Islet of Langerhans (tissue), 1 donor: ENCODE results near the gene ADAMTS2.

ENCODE experiments used
- FAIRE-seq: peaks from one replicate; lab custom pipeline; 2011; peaks lifted over from hg19 to GRCh38; lab: Jason Lieb, UNC

Gene ADAMTS2

DNA sequence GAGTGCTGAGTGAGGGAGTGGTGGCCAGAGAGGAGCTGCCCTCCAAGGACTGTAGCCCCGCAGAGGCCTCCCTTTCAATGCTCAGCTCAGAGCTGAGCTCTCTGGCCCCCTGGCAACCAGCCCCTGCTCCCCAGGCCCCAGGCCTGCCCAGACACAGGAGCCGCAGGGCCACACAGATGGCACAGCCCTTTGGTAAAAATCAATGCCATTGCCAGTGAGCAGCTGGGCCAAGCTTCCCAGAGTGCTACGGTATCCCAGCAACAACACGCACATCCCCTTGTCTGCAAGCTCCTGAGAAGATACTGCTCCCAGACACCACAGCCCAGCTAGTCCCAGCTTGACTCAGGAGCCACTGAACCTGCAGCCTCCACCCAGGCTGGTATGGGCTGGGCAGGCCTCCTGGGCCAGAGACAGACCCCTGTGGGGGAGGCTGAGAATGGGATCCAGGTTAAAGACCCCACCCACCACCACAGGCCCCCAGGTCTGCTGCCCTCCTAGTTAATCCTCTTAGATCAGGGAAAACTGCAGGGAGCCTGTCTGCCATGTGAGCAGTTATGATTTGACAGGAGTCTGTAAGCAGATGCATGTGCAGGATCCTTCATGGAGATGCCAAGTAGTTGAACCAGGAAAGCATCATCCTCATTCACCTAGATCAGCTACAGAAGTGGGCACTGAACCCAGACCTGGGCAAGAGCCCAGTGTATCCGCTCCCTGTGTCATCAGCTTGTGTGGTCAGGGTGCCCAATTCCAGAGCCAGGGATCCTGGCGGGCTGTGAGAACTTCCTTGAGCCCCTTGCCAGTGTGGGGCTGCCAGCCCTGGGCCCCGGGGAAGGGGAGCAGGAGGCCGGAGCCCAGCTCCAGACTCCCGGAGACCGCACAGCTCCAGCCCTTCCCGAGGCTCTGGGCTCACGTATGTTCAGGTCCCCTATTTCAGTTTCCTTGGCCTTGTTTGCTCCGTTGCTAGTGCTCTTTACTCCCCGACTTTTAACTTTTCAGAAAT lies 26.7 kb upstream of the ADAMTS2 start:
- FAIRE-seq, result peak; percentile 88

GRCh38 chr5:179371121-179371510 lies 25.9 kb upstream of the ADAMTS2 start:
- FAIRE-seq, result no peak

DNA sequence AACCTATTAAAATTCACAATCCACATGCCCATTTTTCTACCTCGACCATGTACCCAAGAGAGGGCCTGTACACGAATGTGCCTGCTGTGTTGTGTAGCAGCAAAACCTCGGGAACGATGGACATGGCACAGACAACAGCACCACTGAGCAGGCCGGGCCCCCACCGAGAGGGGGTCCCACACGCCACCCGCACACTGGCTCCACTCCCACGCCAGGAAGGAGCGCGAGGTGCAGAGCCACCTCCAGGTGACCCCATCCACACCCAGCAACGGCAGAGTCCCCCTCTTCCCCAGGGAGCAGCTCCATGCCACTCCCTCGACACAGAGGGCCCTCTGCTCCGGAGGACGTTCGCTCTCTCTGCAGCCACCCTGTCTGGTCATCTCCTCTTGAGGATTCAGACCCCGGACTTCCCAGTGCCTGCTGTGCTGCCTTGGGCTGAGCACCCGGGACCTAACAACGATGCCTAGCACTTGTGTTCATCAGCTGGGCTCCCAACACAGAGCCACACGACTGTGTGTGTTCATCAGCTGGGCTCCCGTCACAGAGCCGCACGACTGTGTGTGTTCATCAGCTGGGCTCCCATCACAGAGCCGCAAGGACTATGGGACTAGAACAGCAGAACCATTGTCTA lies 25.3 kb upstream of the ADAMTS2 start:
- FAIRE-seq, result no peak

DNA sequence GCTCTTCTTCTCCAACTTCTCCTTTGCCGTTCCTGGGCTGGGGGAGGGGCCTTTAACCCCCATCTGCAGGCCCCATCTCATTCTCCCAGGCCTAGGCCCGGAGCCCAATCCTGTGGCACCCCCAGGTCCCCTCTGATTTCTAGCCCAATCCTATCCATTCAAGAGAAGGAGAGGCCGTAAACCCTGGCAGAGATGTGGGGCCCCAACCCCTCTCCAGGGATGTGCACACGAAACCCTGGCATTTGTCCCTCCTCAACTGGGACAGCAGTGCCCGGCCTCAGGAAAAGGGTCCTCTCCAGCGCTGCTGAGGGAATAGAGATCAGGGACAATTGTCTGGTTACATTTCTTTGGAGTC lies 24.2 kb upstream of the ADAMTS2 start:
- no peak for FAIRE-seq

- FAIRE-seq, result no peak
Observed at GRCh38 chr5:179368806-179369529, 23.7 kb upstream of the ADAMTS2 start.

- no peak for FAIRE-seq
Observed at GRCh38 chr5:179368126-179368805, 23.0 kb upstream of the ADAMTS2 start.

DNA sequence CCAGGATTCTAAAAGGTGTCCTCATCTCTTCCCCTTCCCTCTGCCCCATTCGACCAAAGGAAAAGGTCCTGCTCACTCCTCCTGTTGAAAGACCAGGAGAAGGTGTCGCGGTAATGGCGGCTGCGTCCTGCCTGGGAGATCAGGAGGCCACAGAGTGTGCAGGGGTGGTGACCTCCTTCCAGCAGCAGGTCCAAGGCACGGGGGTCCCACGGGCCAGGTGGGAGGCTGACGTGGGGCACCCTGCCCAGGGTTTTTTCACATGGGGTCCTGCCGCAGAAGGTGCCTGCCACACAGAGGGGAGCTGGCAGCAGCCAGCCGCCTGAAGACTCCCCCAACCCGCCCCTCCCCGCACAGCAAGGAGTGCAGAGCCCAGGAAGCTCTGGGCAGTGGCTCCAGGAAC lies 22.2 kb upstream of the ADAMTS2 start:
- FAIRE-seq, result no peak

DNA sequence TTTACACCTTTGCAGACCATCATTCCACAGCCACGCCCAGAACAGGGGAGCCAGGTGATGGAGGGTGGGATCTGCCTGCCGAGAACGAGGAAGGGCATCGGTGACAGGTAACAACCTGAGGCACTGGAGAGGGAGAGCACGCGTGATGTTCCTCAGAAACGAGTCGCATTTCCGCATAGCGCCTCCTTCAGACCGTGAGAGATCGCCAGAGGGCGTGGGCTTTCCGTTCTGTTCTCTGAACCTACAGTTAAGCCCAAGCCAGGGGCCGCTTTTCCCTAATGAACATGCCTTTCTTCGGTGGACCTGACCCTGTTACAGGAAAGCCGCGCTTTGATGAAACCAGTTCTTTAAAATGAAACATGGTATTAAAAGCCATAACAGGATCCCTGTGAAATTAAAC lies 17.1 kb upstream of the ADAMTS2 start:
- no peak for FAIRE-seq

DNA sequence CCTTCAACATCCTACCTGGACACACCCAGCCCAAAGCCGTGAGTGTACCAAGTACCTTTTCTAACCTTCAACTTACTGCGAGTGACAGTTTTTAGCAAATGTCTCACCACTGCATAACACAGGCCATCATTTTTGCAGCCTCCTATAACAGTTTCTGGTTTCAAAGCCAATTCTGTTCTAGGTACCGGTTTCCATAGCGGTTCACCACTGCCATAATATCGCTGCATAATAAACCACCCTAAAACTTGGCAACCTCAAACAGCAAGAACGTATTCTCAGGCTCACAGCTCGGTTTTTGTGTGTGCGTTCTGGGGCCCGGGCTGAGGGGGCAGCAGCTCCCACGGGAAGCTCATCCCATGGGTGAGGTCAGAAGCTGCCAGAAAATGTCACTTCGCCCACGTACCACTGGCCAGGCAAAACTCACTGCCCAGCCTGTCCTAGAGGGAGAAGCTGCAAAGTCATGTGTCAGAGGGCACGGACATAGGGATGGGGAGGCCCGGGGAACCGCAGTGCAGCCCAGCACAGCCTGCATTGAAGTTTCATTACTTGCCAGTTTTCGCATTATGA lies 15.9 kb upstream of the ADAMTS2 start:
- no peak for FAIRE-seq

DNA sequence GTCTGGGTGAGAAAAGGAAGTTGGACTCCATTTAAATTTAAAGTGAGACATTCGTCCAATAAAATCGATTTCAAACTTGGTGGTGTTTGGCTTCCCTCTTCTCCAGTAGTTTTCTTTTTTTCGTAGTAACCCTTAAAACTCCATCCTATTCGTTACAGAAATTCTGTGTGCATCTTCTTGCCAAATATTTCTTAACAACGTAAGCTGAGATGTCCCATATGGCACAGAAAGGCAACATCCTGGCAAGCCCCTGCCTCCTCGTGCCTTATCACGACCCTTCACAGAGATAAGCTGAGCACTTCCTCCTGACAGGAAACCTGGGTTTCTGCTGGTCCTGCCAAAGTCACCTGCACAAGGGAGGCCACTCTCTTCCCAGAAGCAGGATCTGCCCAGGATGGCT lies 11.8 kb upstream of the ADAMTS2 start:
- FAIRE-seq, result no peak

- no peak for FAIRE-seq
Observed at GRCh38 chr5:179355976-179356974, 11.0 kb upstream of the ADAMTS2 start.

DNA sequence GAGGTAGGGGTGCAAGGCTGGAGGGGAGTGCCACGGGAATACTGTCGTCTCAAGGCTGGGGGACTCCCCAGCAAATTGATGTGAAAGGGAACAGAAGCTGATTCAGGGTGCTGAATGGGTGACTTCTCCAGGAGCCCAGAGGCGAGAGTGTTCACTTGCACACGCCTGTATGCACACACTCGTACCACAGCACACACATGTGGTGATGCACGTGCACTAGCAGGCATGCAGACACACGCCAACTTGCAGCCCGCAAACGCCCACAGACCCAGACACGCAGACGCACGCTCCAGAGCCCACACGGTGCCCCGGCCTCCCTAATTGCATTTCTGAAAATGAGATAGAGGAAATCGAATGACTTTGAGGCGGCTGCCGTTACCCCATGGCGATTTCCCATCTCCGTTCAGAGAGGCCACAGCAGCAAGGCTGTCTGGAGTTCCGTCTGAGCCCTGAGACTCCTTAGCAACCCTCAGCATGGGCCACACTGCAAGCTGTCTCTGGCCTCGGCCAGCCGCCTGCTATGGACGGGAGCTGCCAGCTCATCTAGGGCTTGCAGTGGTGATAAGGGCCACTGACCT lies 9.1 kb upstream of the ADAMTS2 start:
- no peak for FAIRE-seq

- FAIRE-seq, result no peak
Observed at GRCh38 chr5:179348843-179349242, 3.6 kb upstream of the ADAMTS2 start.

DNA sequence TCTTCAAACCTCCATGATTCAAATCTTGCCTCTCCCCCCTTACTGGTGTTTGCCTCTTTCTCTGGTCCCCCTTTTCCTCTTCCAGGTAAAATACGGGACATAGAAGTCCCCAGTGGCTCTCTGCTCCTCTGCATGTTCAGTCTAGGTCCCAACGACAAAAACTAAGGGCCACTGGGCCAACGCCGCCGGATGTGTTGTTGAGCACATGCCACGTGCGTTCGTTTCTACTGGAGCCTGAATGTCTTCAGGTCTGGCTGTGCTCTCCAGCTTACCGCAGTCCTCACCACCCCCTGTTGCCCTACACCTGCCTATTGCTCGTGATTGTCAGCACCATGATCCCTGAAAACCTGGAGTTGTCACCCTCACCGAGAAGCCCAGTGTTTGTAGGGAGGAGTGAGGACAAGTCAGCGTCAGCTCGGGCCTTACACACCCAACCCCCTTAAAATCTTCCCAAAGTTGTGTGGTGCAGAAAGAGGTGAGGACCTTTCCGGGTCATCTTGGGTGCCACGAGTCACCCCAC lies 2.8 kb upstream of the ADAMTS2 start:
- FAIRE-seq, result no peak

GRCh38 chr5:179347581-179347980 lies 2.3 kb upstream of the ADAMTS2 start:
- FAIRE-seq, result no peak

- FAIRE-seq, result no peak
Observed at GRCh38 chr5:179346875-179347274, 1.6 kb upstream of the ADAMTS2 start.

- no peak for FAIRE-seq
Observed at GRCh38 chr5:179346401-179346800, 1.1 kb upstream of the ADAMTS2 start.

DNA sequence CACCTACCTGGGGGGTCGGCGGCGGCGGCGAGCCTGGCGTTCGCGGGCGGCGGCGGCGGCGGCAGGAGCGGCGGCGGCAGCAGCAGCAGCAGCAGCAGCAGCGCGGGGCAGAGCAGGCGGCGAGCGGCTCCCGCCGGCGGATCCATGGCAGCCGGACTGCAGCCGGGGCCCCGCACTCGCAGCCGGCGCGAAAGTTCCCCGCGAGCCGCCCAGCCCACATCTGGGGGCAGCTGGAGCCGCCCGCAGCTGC lies 153 bp downstream of the ADAMTS2 start:
- FAIRE-seq, result no peak

DNA sequence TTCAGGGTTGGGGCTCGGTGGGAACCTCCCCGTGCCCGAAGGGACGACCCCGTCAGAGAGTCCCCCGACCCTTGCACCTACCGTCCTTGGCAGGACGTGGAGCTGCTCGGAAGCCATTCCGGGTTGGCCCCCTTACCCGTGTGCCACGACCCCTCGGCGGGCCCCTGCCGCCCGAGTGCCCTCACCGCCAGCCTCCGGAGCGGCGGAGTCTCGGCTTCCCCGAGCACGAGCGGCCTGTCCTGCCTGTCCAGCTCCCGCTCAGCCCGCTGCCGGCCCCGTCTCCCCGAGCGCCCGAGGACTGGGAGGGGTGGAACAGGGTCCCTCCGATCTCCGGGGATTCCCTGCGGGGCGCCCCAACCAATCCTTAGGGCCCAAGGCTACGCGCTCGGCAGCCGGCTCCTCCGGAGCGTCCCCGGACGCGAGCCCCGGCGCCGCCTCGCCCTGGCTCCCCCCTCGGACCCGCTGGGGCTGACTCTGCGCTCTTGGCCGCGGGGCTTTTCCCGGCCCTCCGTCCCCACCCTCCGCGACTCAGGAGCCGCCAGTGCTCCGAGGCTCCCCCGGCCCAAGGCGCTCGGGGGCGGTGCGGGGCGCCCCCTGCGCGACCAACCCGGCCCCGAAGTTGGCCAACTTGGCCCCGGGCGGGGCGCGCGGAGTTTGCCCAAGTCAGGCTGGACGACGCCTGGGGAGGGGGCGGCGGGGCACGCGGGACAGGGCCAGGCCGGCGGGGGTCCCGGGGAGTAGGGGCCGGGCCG lies 654 bp downstream of the ADAMTS2 start:
- FAIRE-seq, result no peak
